NCI-H1105 treated with DMSO at 0.1 percent for 48 hours (cell line): ENCODE data around the gene TMEM184B.
"Not testable (repeated sequence)": the region's sequence is repeated elsewhere in the genome, so short reads cannot be mapped to it uniquely, and the experiment has no call there.

ENCODE experiments used
- DNase-seq: peaks from one replicate; lab custom pipeline; 2025; lab: John Stamatoyannopoulos, UW

Gene TMEM184B

GRCh38 chr22:38178605-38178937, 94.2 kb downstream of the TMEM184B start:
- DNase-seq: not testable (repeated sequence)

GRCh38 chr22:38177926-38178604, 94.7 kb downstream of the TMEM184B start:
- no peak for DNase-seq

- DNase-seq: not testable (repeated sequence)
Measured at GRCh38 chr22:38177571-38177925, 95.3 kb downstream of the TMEM184B start.

- no peak for DNase-seq
Measured at GRCh38 chr22:38177044-38177443, 95.8 kb downstream of the TMEM184B start.

- DNase-seq: no peak
Measured at GRCh38 chr22:38176170-38176741, 96.6 kb downstream of the TMEM184B start.

- no peak for DNase-seq
Measured at GRCh38 chr22:38175206-38176118, 97.3 kb downstream of the TMEM184B start.

GRCh38 chr22:38174626-38175025, 98.2 kb downstream of the TMEM184B start:
- no peak for DNase-seq

- no peak for DNase-seq
Measured at GRCh38 chr22:38173641-38173906, 99.2 kb downstream of the TMEM184B start.

GRCh38 chr22:38172832-38173640, 99.8 kb downstream of the TMEM184B start:
- no peak for DNase-seq

GRCh38 chr22:38171927-38172831, 100.6 kb downstream of the TMEM184B start:
- DNase-seq: no peak

GRCh38 chr22:38170469-38170868, 102.3 kb downstream of the TMEM184B start:
- DNase-seq: no peak
